ENCODE results near the gene KIF26A. TPM values are rescaled to one million over a fixed set of nuclear protein-coding genes. Genes with fewer than 3 reads are reported as not detected.

Gene KIF26A
- total RNA-seq, 4 donors from 2014 or later: 2.1 to 6.1 (median 4.6) TPM

DNA sequence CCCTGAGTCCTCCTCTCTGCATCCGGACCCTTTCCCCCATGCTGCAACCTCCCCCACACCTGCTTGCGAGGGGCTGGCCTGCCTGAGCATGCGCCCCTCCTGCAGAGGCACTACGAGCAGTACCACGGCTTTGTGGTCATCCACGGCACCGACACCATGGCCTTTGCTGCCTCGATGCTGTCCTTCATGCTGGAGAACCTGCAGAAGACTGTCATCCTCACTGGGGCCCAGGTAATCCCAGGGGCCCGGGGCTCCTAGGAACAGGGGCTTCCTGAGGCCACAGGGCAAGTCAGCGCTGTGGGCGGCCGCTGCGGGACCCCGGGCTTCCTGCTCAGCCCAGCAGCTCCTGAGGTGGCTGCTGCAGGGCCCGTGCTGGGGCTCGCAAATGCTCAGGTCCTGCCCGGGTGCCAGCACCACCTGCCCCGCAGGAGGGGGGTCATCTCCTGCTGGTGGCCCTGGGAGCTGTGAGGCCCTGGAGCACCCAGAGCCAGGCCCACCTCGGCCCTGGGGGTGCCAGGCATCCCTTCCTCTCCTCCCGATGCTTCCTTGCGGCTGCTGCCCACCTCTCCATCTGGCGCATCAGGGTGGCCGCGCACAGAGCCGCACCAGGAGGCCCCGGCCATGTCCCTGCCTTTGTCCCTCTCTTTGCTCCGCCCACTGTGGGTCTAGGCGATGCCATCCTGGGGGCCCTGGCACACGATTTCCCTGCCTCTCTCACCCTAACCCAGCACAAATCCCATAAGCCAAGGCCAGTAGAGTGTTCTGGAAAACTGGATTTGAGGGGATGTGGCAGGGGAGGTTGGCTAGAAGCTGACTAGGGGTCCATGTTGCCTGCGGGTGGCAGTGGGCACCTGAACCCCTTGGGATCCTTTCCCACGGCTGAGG is 42.7 kb upstream of the KIF26A start:
- no peak for DNase-seq (ENCODE audit: low spot score in 2 of 2)
- TF ChIP-seq, protein P1, sequence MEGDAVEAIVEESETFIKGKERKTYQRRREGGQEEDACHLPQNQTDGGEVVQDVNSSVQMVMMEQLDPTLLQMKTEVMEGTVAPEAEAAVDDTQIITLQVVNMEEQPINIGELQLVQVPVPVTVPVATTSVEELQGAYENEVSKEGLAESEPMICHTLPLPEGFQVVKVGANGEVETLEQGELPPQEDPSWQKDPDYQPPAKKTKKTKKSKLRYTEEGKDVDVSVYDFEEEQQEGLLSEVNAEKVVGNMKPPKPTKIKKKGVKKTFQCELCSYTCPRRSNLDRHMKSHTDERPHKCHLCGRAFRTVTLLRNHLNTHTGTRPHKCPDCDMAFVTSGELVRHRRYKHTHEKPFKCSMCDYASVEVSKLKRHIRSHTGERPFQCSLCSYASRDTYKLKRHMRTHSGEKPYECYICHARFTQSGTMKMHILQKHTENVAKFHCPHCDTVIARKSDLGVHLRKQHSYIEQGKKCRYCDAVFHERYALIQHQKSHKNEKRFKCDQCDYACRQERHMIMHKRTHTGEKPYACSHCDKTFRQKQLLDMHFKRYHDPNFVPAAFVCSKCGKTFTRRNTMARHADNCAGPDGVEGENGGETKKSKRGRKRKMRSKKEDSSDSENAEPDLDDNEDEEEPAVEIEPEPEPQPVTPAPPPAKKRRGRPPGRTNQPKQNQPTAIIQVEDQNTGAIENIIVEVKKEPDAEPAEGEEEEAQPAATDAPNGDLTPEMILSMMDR (IDR thresholded peaks at IDR 0.05): no peak
- TF ChIP-seq POLR2AphosphoS5 (IDR thresholded peaks at IDR 0.05) (no peak), EP300 (IDR thresholded peaks at IDR 0.05) (no peak), POLR2A (IDR thresholded peaks at IDR 0.05) (no peak)

DNA sequence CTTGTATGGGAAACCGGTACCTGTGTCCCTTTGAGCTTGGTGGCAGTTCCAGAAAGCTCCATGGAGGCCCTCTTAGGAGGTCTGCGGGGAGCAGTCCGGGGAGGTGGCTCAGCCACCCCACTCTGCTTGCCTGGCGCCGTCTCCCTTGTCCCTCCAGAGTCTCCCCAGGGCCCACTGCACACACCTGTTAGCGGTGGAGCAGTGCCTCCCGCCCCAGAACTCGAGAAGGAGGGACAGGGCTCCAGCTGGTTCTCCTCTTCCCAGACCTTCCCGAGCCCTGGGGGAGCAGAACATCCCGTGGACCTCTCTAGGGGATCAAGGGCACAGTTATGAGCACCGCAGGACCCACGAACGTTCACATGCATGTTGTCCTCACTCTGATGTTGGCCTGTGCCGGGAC is 42.1 kb upstream of the KIF26A start:
- TF ChIP-seq EP300 (IDR thresholded peaks at IDR 0.05): no peak
- Histone ChIP-seq H3K4me3 (no peak overlapping the region), H3K27ac (no peak overlapping the region), H3K9me3 (no peaks in the 10 kb centered on the region), H3K4me1 (peaks cover 37% of the 10 kb centered on the region), H3K27me3 (peaks cover 27% of the 10 kb centered on the region), H3K36me3 (no peaks in the 10 kb centered on the region)
- 86% methylated on average over 10 of the region's 14 CpGs for WGBS
- DNase-seq (ENCODE audit: low spot score in 2 of 2): no peak

More for the DNA sequence above, 42.7 kb upstream of the KIF26A start:
- no peaks in the 10 kb centered on the region for H3K9me3 ChIP-seq
- H3K4me1 ChIP-seq: peaks cover 30% of the 10 kb centered on the region
- H3K27ac ChIP-seq: no peak overlapping the region
- H3K4me3 ChIP-seq: no peak overlapping the region
- H3K27me3 ChIP-seq: peaks cover 27% of the 10 kb centered on the region
- WGBS: 82% methylated on average over 21 of the region's 31 CpGs
- H3K36me3 ChIP-seq: no peaks in the 10 kb centered on the region

DNA sequence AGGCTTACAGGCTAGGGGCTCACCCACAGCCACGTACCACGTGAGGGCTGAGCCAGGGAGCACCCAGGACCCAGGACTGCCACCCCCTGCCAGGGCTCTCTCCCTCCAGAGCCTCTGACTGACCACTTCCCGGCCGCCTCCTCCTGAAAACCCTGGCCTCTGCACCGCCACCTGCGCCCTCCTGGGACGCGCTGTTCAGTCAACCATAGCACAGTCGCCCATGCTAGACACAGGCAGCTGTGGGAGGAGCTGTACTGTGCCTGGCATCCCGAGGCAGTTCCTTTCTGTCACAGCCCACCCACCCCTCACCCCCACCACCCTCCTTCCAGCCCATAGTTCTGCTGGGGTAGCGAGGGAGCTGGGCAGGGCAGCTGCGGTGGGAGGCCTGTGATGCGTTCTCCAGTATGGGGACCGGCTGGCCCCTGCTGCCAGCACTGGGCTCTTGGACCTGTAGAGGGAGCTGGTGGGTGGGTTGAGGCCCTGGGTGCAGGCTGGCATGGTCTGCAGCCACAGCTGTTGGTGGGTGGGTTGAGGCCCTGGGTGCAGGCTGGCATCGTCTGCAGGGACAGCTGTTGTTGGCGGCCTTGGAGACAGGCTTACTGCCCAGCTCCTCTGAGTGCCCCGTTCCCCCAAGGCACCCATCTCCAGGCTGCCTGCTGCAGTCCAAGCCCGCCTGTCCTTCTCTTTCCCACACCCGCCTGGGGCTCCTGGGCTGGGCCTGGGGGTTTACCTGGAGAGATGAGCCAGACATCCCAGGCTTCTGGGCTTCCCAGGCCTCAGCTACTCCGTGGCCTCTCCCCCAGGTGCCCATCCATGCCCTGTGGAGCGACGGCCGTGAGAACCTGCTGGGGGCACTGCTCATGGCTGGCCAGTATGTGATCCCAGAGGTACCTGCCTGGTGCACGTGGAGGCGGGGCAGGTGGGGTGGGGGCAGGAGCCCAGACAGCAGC is 41.4 kb upstream of the KIF26A start:
- no peak for TF ChIP-seq EP300 (IDR thresholded peaks at IDR 0.05)
- no peak for TF ChIP-seq POLR2A (IDR thresholded peaks at IDR 0.05)
- TF ChIP-seq, protein P1 (IDR thresholded peaks at IDR 0.05): peak in 1 of 2 donors; percentile 30
- Histone ChIP-seq H3K27me3 (peaks cover 27% of the 10 kb centered on the region), H3K36me3 (no peaks in the 10 kb centered on the region), H3K9me3 (no peaks in the 10 kb centered on the region), H3K27ac (no peak overlapping the region), H3K4me1 (peaks cover 44% of the 10 kb centered on the region), H3K4me3 (no peak overlapping the region)
- peak in 1 of 2 donors; percentile 56 for DNase-seq (ENCODE audit: low spot score in 2 of 2)
- WGBS: 75% methylated on average over 19 of the region's 25 CpGs

DNA sequence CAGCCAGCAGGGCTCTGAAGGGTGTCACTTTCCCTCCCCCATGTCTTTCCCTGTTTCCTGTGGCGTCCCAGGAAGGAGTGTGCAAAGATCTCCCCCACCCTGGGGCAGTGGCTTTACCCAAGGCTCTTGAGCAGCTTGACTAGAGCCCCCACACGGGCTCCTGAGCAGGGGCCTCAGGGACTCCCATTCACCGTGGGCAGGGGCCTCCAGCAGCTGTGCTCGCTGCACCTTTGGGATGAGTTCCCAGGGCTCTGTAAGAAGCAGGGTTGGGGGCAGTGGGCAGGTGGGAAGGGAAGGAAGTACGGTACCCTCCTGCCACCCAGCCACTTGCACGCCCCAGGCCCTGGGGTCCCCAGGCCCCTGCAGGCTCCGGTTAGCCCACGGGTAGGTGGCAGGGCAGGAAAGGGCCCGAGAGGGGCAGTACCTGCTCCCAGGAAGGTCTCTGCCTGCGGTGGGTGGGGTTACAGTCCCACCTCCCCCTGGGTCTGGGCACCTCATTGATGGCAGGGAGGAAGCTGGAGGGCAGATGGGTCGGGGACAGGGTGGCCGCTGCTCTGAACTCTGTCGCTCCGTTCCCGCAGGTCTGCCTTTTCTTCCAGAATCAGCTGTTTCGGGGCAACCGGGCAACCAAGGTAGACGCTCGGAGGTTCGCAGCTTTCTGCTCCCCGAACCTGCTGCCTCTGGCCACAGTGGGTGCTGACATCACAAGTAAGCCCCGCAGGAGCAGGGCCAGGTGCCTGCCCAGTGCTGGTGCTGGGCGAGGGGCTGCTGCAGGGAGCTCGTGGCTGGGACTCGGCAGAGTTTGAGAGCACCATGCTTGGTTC is 39.9 kb upstream of the KIF26A start:
- DNase-seq (ENCODE audit: low spot score in 2 of 2): peak in 1 of 2 donors; percentile 56
- H3K27ac ChIP-seq: no peak overlapping the region
- peaks cover 20% of the 10 kb centered on the region for H3K27me3 ChIP-seq
- H3K4me3 ChIP-seq: no peak overlapping the region
- no peaks in the 10 kb centered on the region for H3K9me3 ChIP-seq
- TF ChIP-seq, protein P1 (IDR thresholded peaks at IDR 0.05): no peak
- TF ChIP-seq POLR2AphosphoS5 (IDR thresholded peaks at IDR 0.05) (no peak), POLR2A (IDR thresholded peaks at IDR 0.05) (no peak), EP300 (IDR thresholded peaks at IDR 0.05) (no peak)
- peaks cover 56% of the 10 kb centered on the region for H3K4me1 ChIP-seq
- 81% methylated on average over 12 of the region's 25 CpGs for WGBS
- H3K36me3 ChIP-seq: no peaks in the 10 kb centered on the region
